LNCAP (cell line): ENCODE measurements around the gene CEBPA.

Experiments used
- CTCF ChIP-seq: fragments of 450-650 bp; IDR thresholded peaks from 2 replicates; pipeline ENCODE4 v1.5.1; 2017; ENCODE audit warnings: mild to moderate bottlenecking

Gene CEBPA

GRCh38 chr19:33290956-33291622, 11.2 kb downstream of the CEBPA start:
- no peak for TF ChIP-seq CTCF

- no peak for TF ChIP-seq CTCF
Observed at GRCh38 chr19:33290082-33290815, 12.1 kb downstream of the CEBPA start.

- no peak for TF ChIP-seq CTCF
Observed at GRCh38 chr19:33289261-33289660, 13.1 kb downstream of the CEBPA start.

GRCh38 chr19:33288666-33289065, 13.7 kb downstream of the CEBPA start:
- TF ChIP-seq CTCF = no peak

- TF ChIP-seq CTCF = no peak
Observed at GRCh38 chr19:33287927-33288326, 14.4 kb downstream of the CEBPA start.

- no peak for TF ChIP-seq CTCF
Observed at GRCh38 chr19:33287438-33287837, 14.9 kb downstream of the CEBPA start.

GRCh38 chr19:33286899-33287298, 15.4 kb downstream of the CEBPA start:
- no peak for TF ChIP-seq CTCF
